GM23338 (cell line): Measurements from ENCODE around the gene MED13L. TPM values are rescaled to one million over a fixed set of nuclear protein-coding genes. Genes with fewer than 3 reads are reported as not detected.

Source experiments
- ATAC-seq: fragments of 200-7000 bp; cut with Tn5 transposase; 3 replicates; pipeline ENCODE4 v1.9.1; 2020
- DNase-seq: peaks from one replicate; pipeline ENCODE4 v3.0.0-alpha.2; 2015; ENCODE audit warnings: low spot score
- H2AFZ ChIP-seq: fragments of 200-600 bp; sonication (generic); 2 replicates; pipeline ENCODE4 v1.8.0; 2016; ENCODE audit warnings: antibody characterized with exemption, mild to moderate bottlenecking, moderate library complexity
- H3F3A ChIP-seq: fragments of 200-600 bp; sonication (generic); replicated peaks from 2 replicates; pipeline ENCODE4 v1.8.0; 2017; ENCODE audit warnings: antibody characterized with exemption, mixed run types, low read depth
- H3K27ac ChIP-seq: fragments of 200-600 bp; sonication (generic); 2 replicates; pipeline ENCODE4 v1.6.1; 2016; ENCODE audit warnings: low read depth
- H3K27me3 ChIP-seq: fragments of 200-600 bp; sonication (generic); 2 replicates; pipeline ENCODE4 v1.8.0; 2016; ENCODE audit warnings: mild to moderate bottlenecking, mixed run types, moderate library complexity; ENCODE audit not compliant: insufficient read depth
- H3K36me3 ChIP-seq: fragments of 200-600 bp; sonication (generic); 2 replicates; pipeline ENCODE4 v1.8.0; 2016; ENCODE audit warnings: mild to moderate bottlenecking; ENCODE audit not compliant: insufficient read depth
- H3K4me1 ChIP-seq: fragments of 200-600 bp; sonication (generic); 2 replicates; pipeline ENCODE4 v1.8.0; 2016; ENCODE audit warnings: mild to moderate bottlenecking, moderate library complexity; ENCODE audit not compliant: insufficient read depth
- H3K4me2 ChIP-seq: fragments of 200-600 bp; sonication (generic); 2 replicates; pipeline ENCODE4 v1.7.1; 2017; ENCODE audit warnings: mixed run types
- H3K4me3 ChIP-seq: fragments of 200-600 bp; sonication (generic); 2 replicates; pipeline ENCODE4 v1.6.1; 2016; ENCODE audit warnings: mixed run types
- H3K79me2 ChIP-seq: fragments of 200-600 bp; sonication (generic); replicated peaks from 2 replicates; pipeline ENCODE4 v1.8.0; 2017; ENCODE audit warnings: mild to moderate bottlenecking; ENCODE audit not compliant: insufficient read depth
- H3K9me2 ChIP-seq: fragments of 200-600 bp; sonication (generic); 2 replicates; pipeline ENCODE4 v1.8.0; 2017; ENCODE audit not compliant: insufficient read depth
- H4K20me1 ChIP-seq: fragments of 200-600 bp; sonication (generic); replicated peaks from 2 replicates; pipeline ENCODE4 v1.8.0; 2017; ENCODE audit warnings: mild to moderate bottlenecking; ENCODE audit not compliant: insufficient read depth
- H3K27ac Mint-ChIP-seq: 2 replicates; pipeline ENCODE4 v1.8.0; 2020; ENCODE audit warnings: inconsistent platforms, mild to moderate bottlenecking, moderate library complexity, mixed read lengths
- H3K27me3 Mint-ChIP-seq: 3 replicates; pipeline ENCODE4 v1.8.0; 2022; ENCODE audit warnings: low read depth, mild to moderate bottlenecking, moderate library complexity, mixed read lengths, inconsistent platforms; ENCODE audit not compliant: insufficient read depth, poor library complexity
- H3K36me3 Mint-ChIP-seq: 3 replicates; pipeline ENCODE4 v1.8.0; 2021; ENCODE audit warnings: low read depth, mild to moderate bottlenecking, inconsistent platforms, moderate library complexity, mixed read lengths
- H3K4me1 Mint-ChIP-seq: 3 replicates; pipeline ENCODE4 v1.8.0; 2020; ENCODE audit warnings: mild to moderate bottlenecking, inconsistent platforms, mixed read lengths
- H3K4me3 Mint-ChIP-seq: 3 replicates; pipeline ENCODE4 v1.8.0; 2021; ENCODE audit warnings: moderate library complexity, mild to moderate bottlenecking, inconsistent platforms, mixed read lengths
- H3K9me3 Mint-ChIP-seq: 3 replicates; pipeline ENCODE4 v1.8.0; 2020; ENCODE audit warnings: moderate library complexity, mild to moderate bottlenecking, inconsistent platforms, mixed read lengths
- CREB1 ChIP-seq: fragments of 250-450 bp; sonication (Bioruptor Pico); IDR thresholded peaks from 2 replicates; pipeline ENCODE4 v1.5.0; 2020; ENCODE audit warnings: low read depth, mild to moderate bottlenecking, moderate library complexity
- CTCF ChIP-seq, 2 experiments: fragments of 200-600 bp in 1 of 2; sonication (generic) in 1 of 2; conservative IDR thresholded peaks; 2 replicates each; pipeline versions ENCODE4 v1.5.1 to v1.6.1; 2016 to 2017; ENCODE audit warnings: antibody characterized with exemption in 2 of 2, low read depth in 2 of 2, mild to moderate bottlenecking in 2 of 2, moderate library complexity in 1 of 2
- ETS1 ChIP-seq: IDR thresholded peaks from 2 replicates; pipeline ENCODE4 v1.6.1; 2016; ENCODE audit warnings: antibody characterized with exemption
- EZH2 ChIP-seq: fragments of 200-600 bp; sonication (generic); IDR thresholded peaks from one replicate; pipeline ENCODE4 v1.8.0; 2017; ENCODE audit warnings: antibody characterized with exemption, mild to moderate bottlenecking, low read depth; ENCODE audit not compliant: unreplicated experiment
- EZH2phosphoT487 ChIP-seq: fragments of 200-600 bp; sonication (generic); IDR thresholded peaks from one replicate; pipeline ENCODE4 v1.8.1; 2018; ENCODE audit warnings: antibody characterized with exemption; ENCODE audit not compliant: unreplicated experiment
- JUNB ChIP-seq: IDR thresholded peaks from one replicate; pipeline ENCODE4 v1.6.1; 2016; ENCODE audit warnings: antibody characterized with exemption; ENCODE audit not compliant: unreplicated experiment
- NANOG ChIP-seq: IDR thresholded peaks from 2 replicates; pipeline ENCODE4 v1.6.1; 2016; ENCODE audit warnings: antibody characterized with exemption, borderline replicate concordance
- POLR2AphosphoS5 ChIP-seq: IDR thresholded peaks from 2 replicates; pipeline ENCODE4 v1.6.1; 2016; ENCODE audit warnings: antibody characterized with exemption, low read depth
- REST ChIP-seq: IDR thresholded peaks from one replicate; pipeline ENCODE4 v1.6.1; 2018; ENCODE audit warnings: antibody characterized with exemption; ENCODE audit not compliant: unreplicated experiment
- STAT1 ChIP-seq: IDR thresholded peaks from one replicate; pipeline ENCODE4 v1.6.1; 2016; ENCODE audit warnings: antibody characterized with exemption; ENCODE audit not compliant: unreplicated experiment
- ZNF114 ChIP-seq: fragments of 250-450 bp; sonication (Bioruptor Pico); IDR thresholded peaks from 2 replicates; pipeline ENCODE4 v1.5.0; 2020; ENCODE audit warnings: mild to moderate bottlenecking, moderate library complexity
- ZNF331 ChIP-seq: fragments of 250-450 bp; sonication (Bioruptor Pico); IDR thresholded peaks from 2 replicates; pipeline ENCODE4 v1.5.0; 2020; ENCODE audit warnings: low read depth, mild to moderate bottlenecking, moderate library complexity
- ZNF462 ChIP-seq: fragments of 250-450 bp; sonication (Bioruptor Pico); IDR thresholded peaks from 2 replicates; pipeline ENCODE4 v1.5.0; 2020; ENCODE audit warnings: mild to moderate bottlenecking, moderate library complexity
- polyA plus RNA-seq: library from polyadenylated mRNA; unstranded; fragments of >200 nt; fragmentation: Nextera tagmentation; extraction: Ambion mirVana; gene quantifications from 2 replicates; pipeline ENCODE4 v1.2.1, GENCODE V29; 2016
- total RNA-seq: library from RNA; depleted of rRNA; stranded (reverse); fragments of >200 nt; shearing (Covaris generic); gene quantifications from 2 replicates; pipeline ENCODE4 v1.2.3, GENCODE V29; 2014

The MED13L gene
- total and polyA plus RNA-seq, 2 experiments from 2014 or later = 20.9 to 73.6 TPM

- no peaks in the 10 kb centered on the region for H3K36me3 Mint-ChIP-seq
- H3K4me3 ChIP-seq = no peak overlapping the region
- H3K4me3 Mint-ChIP-seq = no peak overlapping the region
- TF ChIP-seq NANOG = no peak
- TF ChIP-seq POLR2AphosphoS5 = no peak
- TF ChIP-seq ZNF331 (CRISPR knock-in tag) = no peak
- TF ChIP-seq JUNB = no peak
- TF ChIP-seq CTCF (conservative IDR thresholded peaks at IDR 0.05; ENCODE audit: low read depth in 2 of 2) = no peak
- no peak for TF ChIP-seq STAT1
- no peak for TF ChIP-seq EZH2
- no peak for TF ChIP-seq EZH2phosphoT487
- TF ChIP-seq REST = no peak
- TF ChIP-seq ETS1 = no peak
- no peak for TF ChIP-seq CREB1 (CRISPR knock-in tag)
- TF ChIP-seq ZNF114 (CRISPR knock-in tag) = no peak
- TF ChIP-seq ZNF462 (CRISPR knock-in tag) = no peak
- no peaks in the 10 kb centered on the region for H3K4me1 ChIP-seq
- no peak overlapping the region for H3K27ac ChIP-seq
- H3K4me1 Mint-ChIP-seq = no peaks in the 10 kb centered on the region
- H3K79me2 ChIP-seq = no peaks in the 10 kb centered on the region
- H3K27ac Mint-ChIP-seq = no peak overlapping the region
- DNase-seq = no peak
- ATAC-seq = no peak
- H3F3A ChIP-seq = no peaks in the 10 kb centered on the region
- H3K36me3 ChIP-seq = no peaks in the 10 kb centered on the region
- H3K9me2 ChIP-seq = no peaks in the 10 kb centered on the region; the same call in 1 of the 2 replicates
- peaks cover 4% of the 10 kb centered on the region for H3K27me3 Mint-ChIP-seq
- H2AFZ ChIP-seq = no peak overlapping the region
- H3K4me2 ChIP-seq = no peak overlapping the region
- no peaks in the 10 kb centered on the region for H4K20me1 ChIP-seq
- H3K9me3 Mint-ChIP-seq = no peaks in the 10 kb centered on the region; the same call in 2 of the 3 replicates
- no peaks in the 10 kb centered on the region for H3K27me3 ChIP-seq
Observed at GRCh38 chr12:116325336-116325664, 47.8 kb upstream of the MED13L start.
